ENCODE measurements around the gene TOM1L2.

The TOM1L2 gene

DNA sequence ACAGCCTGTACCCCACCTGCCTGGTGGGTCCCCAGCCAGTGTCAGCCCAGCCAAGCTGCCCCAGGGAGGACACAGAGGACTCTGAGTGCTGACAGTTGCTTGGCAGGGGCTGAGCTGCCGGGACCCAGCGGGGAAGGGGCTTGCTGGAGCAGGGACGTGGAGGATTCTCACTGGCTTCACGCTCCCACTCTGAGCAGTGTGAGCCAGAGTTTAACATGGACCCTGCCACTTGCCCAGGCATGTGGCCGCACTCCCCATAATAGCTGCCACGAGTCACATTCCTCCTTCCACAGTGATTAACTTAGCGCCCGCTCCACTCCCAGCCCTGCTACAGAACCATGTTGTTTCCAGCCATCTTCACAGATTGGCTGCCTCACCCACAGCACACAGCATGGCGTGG, 166.6 kb downstream of the TOM1L2 start:
- Mint-ChIP-seq H3K9me3 (no peaks in the 10 kb centered on the region), H3K4me1 (ENCODE audit: low read depth in 2 of 2) (peaks cover 0 to 5% of the 10 kb centered on the region in 2 donors), H3K36me3 (ENCODE audit: insufficient read depth) (peaks cover 44% of the 10 kb centered on the region), H3K4me3 (no peak overlapping the region), H3K27me3 (no peaks in the 10 kb centered on the region), H3K27ac (peak overlapping the region in 1 of 2 donors; percentile 60)
- DNase-seq (no peak), ATAC-seq (replicated peaks) (no peak)

DNA sequence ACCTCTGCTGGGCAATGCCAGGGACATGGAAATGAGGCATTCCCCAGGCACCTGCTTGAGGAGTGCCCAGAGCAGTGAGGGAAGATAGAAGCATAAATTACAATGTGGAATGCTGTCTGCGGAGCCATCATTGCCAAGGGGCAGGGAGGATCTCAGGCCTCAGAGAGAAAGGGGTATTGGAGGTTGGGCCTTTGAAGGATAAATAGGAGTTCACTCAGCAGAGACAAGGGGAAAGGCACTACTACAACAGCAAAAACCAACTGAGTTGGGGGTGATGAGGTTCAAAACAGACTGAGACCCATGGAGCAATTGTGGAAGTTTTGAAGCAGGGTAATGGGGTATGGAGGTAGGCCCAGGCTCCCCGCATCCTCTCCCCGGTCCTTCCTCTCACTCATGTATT, 168.2 kb downstream of the TOM1L2 start:
- no peak for DNase-seq
- Mint-ChIP-seq H3K36me3 (ENCODE audit: insufficient read depth) (peaks cover 30% of the 10 kb centered on the region), H3K27ac (peak overlapping the region; percentile 13 to 42), H3K4me1 (ENCODE audit: low read depth in 2 of 2) (peaks cover 0 to 5% of the 10 kb centered on the region in 2 donors), H3K27me3 (no peaks in the 10 kb centered on the region), H3K4me3 (peak overlapping the region in 1 of 2 donors; percentile 0), H3K9me3 (no peaks in the 10 kb centered on the region)
- ATAC-seq (replicated peaks) = no peak

DNA sequence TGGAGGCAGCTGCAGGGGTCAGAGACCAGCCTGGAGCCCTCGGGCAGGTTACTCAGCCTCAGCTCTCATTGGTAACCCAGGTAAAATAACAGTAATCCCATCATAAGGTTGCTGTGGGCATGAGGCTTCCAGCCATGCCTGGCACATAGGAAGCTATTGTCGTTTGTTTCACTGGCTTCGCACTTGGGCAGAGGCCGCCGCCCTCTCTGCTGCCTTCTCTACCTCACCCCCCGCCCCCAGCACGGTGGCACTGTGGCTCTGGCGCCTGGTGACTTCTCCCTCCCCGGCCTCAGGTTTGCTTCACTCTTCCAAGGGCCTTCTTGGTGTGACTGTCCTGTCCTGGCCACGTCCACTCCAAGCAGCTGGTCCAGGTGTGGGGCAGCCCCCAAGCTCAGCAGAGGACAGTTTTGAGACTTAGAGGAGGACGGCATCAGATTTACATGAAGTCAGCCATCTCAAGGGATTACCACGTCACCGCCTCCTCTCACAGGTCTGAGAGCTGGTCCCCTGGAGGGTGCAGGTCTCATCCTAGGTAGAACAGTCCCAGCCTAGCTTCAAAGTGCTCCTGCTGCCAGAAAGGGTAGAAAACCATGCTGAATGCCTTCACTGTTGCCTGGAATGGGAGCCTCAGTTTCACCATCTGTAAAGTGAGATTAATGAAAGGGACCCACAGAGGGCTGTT, 170.3 kb downstream of the TOM1L2 start:
- Mint-ChIP-seq H3K9me3 (no peaks in the 10 kb centered on the region), H3K36me3 (ENCODE audit: insufficient read depth) (peaks cover 19% of the 10 kb centered on the region), H3K27ac (peak overlapping the region in 1 of 2 donors; percentile 78), H3K4me3 (no peak overlapping the region), H3K27me3 (no peaks in the 10 kb centered on the region), H3K4me1 (ENCODE audit: low read depth in 2 of 2) (no peaks in the 10 kb centered on the region)
- ATAC-seq (replicated peaks) (no peak), DNase-seq (no peak)

DNA sequence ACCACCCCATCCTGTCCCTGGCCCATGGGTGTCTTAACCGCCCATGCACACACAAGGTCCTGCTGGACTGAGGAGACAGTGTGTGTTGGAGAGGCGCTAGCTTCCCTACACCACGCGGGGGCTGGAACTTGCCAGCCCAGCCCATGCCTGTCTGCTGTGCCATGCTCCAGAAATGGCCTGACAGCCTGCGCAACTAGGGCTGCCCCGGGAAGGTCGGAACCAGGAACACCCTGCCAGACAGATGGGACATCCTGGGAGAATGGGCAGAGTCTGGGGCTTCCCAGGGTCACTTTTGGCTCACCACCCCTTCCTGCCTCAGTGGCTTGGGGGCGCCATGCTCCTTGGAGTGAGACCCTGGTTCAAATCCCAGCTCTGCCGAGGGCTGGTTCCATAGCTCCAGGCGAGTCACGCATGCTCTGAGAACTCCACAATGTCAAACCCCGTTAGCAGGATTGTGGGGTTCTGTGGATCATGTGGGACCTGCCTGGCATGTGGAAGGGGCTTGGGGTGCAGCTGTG, 171.6 kb downstream of the TOM1L2 start:
- H3K27ac Mint-ChIP-seq = no peak overlapping the region
- H3K36me3 Mint-ChIP-seq (ENCODE audit: insufficient read depth) = peaks cover 13% of the 10 kb centered on the region
- DNase-seq (no peak), ATAC-seq (replicated peaks) (no peak)
- H3K9me3 Mint-ChIP-seq = no peaks in the 10 kb centered on the region
- no peaks in the 10 kb centered on the region for H3K27me3 Mint-ChIP-seq
- no peak overlapping the region for H3K4me3 Mint-ChIP-seq
- H3K4me1 Mint-ChIP-seq (ENCODE audit: low read depth in 2 of 2) = no peaks in the 10 kb centered on the region

DNA sequence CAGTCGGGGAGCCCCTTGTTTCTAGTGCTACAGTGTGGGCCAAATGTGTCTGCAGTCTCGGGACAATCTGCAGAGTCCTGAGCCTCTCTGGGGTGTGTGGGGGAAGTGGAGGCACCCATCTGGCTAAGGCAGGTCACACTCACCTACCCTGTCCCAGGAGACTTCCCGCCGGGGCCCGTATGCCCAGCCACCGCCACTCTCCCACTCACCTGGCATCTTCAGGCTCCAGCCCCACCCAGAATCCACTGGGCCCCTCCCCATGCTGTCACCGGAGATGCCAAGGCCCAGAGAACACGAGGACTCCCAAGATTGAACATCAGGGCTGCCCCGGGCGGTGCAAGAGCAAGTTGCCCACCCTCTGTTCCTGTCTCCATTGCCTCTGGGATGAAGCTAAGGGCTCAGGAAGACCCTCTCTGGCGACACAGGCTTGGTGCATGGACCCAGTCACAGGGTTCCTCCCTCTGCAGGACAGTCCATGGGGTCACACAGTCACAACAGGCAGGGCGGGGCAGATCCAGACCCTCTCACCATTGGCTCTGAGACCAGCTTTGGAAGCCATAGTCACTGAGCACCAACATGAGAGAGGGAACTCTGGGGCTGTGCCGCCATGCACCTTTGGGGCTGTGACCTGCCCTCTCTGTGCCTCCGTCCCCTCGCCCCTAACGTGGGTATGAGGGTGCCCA, 173.5 kb downstream of the TOM1L2 start:
- H3K4me3 Mint-ChIP-seq = no peak overlapping the region
- no peak for ATAC-seq (replicated peaks)

DNA sequence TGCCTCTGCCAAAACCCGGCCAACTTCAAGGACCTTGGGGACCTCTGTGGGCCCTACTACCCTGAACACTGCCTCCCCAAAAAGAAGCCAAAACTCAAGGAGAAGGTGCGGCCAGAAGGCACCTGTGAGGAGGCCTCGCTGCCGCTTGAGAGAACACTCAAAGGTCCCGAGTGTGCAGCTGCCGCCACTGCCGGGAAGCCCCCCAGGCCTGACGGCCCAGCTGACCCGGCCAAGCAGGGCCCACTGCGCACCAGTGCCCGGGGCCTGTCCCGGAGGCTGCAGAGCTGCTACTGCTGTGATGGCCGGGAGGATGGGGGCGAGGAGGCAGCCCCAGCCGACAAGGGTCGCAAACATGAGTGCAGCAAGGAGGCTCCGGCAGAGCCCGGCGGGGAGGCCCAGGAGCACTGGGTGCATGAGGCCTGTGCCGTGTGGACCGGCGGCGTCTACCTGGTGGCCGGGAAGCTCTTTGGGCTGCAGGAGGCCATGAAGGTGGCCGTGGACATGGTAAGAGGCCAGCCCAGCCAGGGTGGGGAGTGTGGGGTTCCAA, 174.1 kb downstream of the TOM1L2 start:
- Mint-ChIP-seq H3K9me3 (no peaks in the 10 kb centered on the region), H3K27ac (no peak overlapping the region)
- ATAC-seq (replicated peaks) = no peak

More for the DNA sequence above, 173.5 kb downstream of the TOM1L2 start:
- no peak for DNase-seq
- H3K27me3 Mint-ChIP-seq = no peaks in the 10 kb centered on the region
- H3K27ac Mint-ChIP-seq = peak overlapping the region in 1 of 2 donors; percentile 10
- H3K4me1 Mint-ChIP-seq (ENCODE audit: low read depth in 2 of 2) = peaks cover 5% of the 10 kb centered on the region in 2 donors
- no peaks in the 10 kb centered on the region for H3K9me3 Mint-ChIP-seq
- H3K36me3 Mint-ChIP-seq (ENCODE audit: insufficient read depth) = peaks cover 12% of the 10 kb centered on the region

DNA sequence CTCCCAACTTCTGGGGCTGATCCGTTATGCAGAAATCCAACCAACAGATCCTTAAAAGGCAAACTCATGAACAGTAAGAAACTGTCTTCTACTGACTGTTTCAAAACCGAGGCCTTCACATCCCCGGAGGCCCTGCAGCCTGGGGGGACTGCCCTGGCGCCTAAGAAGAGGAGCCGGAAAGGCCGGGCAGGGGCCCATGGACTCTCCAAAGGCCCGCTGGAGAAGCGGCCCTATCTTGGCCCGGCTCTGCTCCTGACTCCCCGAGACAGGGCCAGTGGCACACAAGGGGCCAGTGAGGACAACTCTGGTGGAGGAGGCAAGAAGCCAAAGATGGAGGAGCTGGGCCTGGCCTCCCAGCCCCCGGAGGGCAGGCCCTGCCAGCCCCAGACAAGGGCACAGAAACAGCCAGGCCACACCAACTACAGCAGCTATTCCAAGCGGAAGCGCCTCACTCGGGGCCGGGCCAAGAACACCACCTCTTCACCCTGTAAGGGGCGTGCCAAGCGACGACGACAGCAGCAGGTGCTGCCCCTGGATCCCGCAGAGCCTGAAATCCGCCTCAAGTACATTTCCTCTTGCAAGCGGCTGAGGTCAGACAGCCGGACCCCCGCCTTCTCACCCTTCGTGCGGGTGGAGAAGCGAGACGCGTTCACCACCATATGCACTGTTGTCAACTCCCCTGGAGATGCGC, 174.9 kb downstream of the TOM1L2 start:
- no peaks in the 10 kb centered on the region for H3K27me3 Mint-ChIP-seq
- H3K36me3 Mint-ChIP-seq (ENCODE audit: insufficient read depth) = peaks cover 12% of the 10 kb centered on the region
- DNase-seq (no peak), ATAC-seq (replicated peaks) (no peak)
- H3K27ac Mint-ChIP-seq = no peak overlapping the region
- no peaks in the 10 kb centered on the region for H3K9me3 Mint-ChIP-seq
- no peak overlapping the region for H3K4me3 Mint-ChIP-seq
- peaks cover 16% of the 10 kb centered on the region in 2 donors for H3K4me1 Mint-ChIP-seq (ENCODE audit: low read depth in 2 of 2)

More for the DNA sequence above, 174.1 kb downstream of the TOM1L2 start:
- Mint-ChIP-seq H3K4me3 (no peak overlapping the region), H3K27me3 (no peaks in the 10 kb centered on the region), H3K4me1 (ENCODE audit: low read depth in 2 of 2) (peaks cover 11% of the 10 kb centered on the region in 2 donors), H3K36me3 (ENCODE audit: insufficient read depth) (peaks cover 13% of the 10 kb centered on the region)
- DNase-seq = no peak

DNA sequence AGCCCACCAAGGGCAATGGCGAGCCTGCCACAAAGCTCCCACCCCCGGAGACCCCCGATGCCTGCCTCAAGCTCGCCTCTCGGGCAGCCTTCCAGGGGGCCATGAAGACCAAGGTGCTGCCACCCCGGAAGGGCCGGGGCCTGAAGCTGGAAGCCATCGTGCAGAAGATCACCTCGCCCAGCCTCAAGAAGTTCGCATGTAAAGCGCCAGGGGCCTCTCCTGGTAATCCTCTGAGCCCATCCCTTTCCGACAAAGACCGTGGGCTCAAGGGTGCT, 175.5 kb downstream of the TOM1L2 start:
- peaks cover 21% of the 10 kb centered on the region in 2 donors for H3K4me1 Mint-ChIP-seq (ENCODE audit: low read depth in 2 of 2)
- ATAC-seq (replicated peaks) (no peak), DNase-seq (no peak)
- H3K27me3 Mint-ChIP-seq = no peaks in the 10 kb centered on the region
- no peak overlapping the region for H3K27ac Mint-ChIP-seq
- H3K4me3 Mint-ChIP-seq = no peak overlapping the region
- H3K9me3 Mint-ChIP-seq = no peaks in the 10 kb centered on the region
- H3K36me3 Mint-ChIP-seq (ENCODE audit: insufficient read depth) = peaks cover 9% of the 10 kb centered on the region

DNA sequence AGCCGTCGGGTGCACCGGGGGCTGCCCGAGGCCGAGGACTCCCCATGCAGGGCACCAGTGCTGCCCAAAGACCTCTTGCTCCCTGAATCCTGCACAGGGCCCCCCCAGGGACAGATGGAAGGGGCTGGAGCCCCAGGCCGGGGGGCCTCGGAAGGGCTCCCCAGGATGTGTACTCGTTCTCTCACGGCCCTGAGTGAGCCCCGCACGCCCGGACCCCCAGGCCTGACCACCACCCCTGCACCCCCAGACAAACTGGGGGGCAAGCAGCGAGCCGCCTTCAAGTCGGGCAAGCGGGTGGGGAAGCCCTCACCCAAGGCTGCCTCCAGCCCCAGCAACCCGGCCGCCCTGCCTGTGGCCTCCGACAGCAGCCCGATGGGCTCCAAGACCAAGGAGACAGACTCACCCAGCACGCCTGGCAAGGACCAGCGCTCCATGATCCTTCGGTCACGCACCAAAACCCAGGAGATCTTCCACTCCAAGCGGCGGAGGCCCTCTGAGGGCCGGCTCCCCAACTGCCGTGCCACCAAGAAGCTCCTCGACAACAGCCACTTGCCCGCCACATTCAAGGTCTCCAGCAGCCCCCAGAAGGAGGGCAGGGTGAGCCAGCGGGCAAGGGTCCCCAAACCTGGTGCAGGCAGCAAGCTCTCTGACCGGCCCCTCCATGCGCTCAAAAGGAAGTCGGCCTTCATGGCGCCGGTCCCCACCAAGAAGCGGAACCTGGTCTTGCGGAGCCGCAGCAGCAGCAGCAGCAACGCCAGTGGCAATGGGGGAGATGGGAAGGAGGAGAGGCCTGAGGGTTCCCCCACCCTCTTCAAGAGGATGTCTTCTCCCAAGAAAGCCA, 176.0 kb downstream of the TOM1L2 start:
- Mint-ChIP-seq H3K27ac (no peak overlapping the region), H3K4me1 (ENCODE audit: low read depth in 2 of 2) (peaks cover 24% of the 10 kb centered on the region in 2 donors), H3K36me3 (ENCODE audit: insufficient read depth) (peaks cover 9% of the 10 kb centered on the region), H3K4me3 (no peak overlapping the region), H3K9me3 (no peaks in the 10 kb centered on the region), H3K27me3 (no peaks in the 10 kb centered on the region)
- no peak for DNase-seq
- ATAC-seq (replicated peaks) = no peak

DNA sequence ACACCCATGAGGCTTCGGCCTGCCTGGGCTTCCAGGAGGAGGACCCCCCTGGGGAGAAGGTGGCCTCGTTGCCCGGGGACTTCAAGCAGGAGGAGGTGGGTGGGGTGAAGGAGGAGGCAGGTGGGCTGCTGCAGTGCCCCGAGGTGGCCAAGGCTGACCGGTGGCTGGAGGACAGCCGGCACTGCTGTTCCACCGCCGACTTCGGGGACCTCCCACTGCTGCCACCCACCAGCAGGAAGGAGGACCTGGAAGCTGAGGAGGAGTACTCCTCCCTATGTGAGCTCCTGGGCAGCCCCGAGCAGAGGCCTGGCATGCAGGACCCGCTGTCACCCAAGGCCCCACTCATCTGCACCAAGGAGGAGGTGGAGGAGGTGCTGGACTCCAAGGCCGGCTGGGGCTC, 176.9 kb downstream of the TOM1L2 start:
- Mint-ChIP-seq H3K9me3 (no peaks in the 10 kb centered on the region), H3K4me3 (no peak overlapping the region), H3K36me3 (ENCODE audit: insufficient read depth) (peaks cover 9% of the 10 kb centered on the region), H3K27ac (no peak overlapping the region), H3K27me3 (no peaks in the 10 kb centered on the region), H3K4me1 (ENCODE audit: low read depth in 2 of 2) (peaks cover 24% of the 10 kb centered on the region in 2 donors)
- DNase-seq (no peak), ATAC-seq (replicated peaks) (no peak)

DNA sequence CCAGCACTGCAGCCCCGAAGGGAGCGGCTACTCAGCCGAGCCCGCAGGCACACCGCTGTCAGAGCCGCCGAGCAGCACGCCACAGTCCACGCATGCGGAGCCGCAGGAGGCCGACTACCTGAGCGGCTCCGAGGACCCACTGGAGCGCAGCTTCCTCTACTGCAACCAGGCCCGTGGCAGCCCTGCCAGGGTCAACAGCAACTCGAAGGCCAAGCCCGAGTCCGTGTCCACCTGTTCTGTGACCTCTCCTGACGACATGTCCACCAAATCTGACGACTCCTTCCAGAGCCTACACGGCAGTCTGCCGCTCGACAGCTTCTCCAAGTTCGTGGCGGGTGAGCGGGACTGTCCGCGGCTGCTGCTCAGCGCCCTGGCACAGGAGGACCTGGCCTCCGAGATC, 177.8 kb downstream of the TOM1L2 start:
- peaks cover 9% of the 10 kb centered on the region for H3K36me3 Mint-ChIP-seq (ENCODE audit: insufficient read depth)
- no peak for ATAC-seq (replicated peaks)
- H3K9me3 Mint-ChIP-seq = no peaks in the 10 kb centered on the region
- peak overlapping the region; percentile 88 to 95 for H3K27ac Mint-ChIP-seq
- no peaks in the 10 kb centered on the region for H3K27me3 Mint-ChIP-seq
- peaks cover 24 to 27% of the 10 kb centered on the region in 2 donors for H3K4me1 Mint-ChIP-seq (ENCODE audit: low read depth in 2 of 2)
- no peak for DNase-seq
- peak overlapping the region; percentile 67 to 77 for H3K4me3 Mint-ChIP-seq
